NCI-H2196 treated with DMSO at 0.1 percent for 48 hours (cell line): ENCODE data around the gene TNNC1.

Experiments used
- DNase-seq: peaks from one replicate; lab custom pipeline; 2025; ENCODE audit not compliant: unreplicated experiment; lab: John Stamatoyannopoulos, UW

Gene TNNC1

GRCh38 chr3:52484680-52485461 is 31.0 kb upstream of the TNNC1 start:
- DNase-seq, result no peak

DNA sequence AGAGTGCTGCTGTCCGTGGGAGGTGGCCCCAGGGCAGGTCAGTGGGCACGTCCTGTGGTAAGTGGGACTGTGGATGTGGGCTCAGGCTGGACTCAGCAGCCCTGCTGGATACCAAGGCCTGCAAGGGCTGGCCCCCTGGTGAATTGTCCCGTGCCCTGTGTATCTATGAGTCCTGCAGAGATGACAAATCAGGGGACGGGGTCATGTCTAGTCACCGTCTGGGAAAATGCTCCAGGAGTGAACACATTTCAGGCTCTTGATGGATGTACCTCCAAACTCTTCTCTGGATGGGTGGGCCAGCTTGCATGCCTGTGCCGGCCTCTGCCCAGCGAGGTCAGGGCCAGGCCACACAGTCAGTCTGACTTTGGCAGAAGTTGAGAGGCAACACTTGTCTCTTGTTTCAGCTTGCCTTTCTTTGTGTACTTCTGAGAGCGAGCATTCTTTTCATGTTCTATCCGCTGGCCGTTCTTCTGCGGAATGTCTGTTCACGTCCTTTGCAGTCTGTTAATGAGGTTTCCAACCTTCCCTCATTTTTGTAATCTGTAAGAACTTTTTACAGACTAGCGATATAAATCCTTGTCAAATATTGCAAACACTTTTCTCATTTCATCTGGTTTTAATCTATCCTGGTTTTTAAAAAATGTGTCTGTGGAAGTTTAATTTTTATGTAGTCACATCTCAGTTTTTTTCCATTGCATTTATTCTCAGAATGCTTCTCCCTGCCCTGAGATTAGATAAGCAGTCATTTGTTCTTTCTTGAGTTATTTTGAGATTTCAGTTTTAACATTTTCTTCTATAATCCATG is 29.9 kb upstream of the TNNC1 start:
- no peak for DNase-seq

DNA sequence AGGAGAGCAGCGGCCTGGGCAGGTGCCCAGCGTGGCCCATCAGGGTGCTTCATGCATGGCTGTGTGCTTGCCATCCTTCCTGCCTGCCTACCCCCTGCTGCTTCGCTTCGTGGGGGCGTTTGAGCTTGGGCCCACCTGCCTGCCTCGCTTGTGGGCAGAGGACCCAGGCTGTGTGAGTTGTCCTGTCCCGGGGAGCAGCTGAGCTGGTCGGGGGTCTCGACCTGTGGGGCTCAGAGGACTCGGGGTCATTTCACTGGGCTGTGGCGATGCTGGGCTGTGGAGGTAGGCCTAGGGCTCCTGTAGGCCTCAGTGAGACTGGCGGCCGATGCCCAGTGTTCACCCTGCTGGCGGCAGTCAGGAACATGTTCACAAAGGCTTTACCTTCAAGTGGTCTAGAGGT is 29.2 kb upstream of the TNNC1 start:
- no peak for DNase-seq

GRCh38 chr3:52481819-52482521 is 28.1 kb upstream of the TNNC1 start:
- no peak for DNase-seq

DNA sequence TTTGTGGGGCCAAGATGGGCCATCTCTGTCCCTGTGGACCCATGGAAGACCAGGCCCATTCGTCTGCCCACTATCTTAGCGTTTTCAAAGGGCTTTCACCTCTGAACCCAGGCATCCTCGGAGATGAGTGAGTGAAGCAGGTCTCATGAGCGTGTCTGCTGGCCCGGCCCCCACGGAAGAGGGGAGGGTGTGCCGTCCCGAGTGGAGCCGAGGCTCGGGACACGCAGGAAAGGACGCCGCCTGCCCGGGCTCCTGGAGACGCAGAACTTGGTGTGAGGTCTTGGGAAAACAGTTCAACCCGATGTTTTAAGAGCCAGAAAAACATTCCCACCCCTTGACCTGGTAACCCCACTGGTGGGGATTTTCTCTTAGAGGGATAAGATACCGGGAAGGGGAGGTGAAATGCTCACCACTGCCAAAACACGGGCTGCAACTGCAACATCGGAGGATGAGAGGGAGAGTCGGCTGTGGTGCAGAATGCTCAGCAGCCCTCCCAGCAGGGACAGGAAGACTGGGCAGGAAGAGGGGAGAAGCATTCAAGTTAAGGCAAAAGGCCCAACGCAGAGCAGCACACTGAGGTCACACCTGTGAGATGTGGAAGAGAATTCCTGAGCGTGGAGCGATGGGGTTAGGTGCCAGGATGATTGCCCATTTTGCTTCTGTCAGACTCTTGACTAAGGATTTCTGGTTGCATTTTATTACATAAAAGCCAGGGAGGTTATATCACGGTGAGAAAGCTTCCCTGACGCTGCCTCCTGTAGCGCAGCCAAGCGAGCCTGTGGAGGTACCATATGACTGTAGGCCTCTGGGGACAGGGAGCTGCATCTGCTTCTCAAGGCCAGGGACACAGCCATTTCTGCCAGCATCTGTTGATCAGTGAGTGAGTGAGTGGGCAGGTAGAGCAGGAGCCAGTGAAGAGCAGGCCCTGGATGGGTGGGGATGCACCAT is 27.2 kb upstream of the TNNC1 start:
- DNase-seq, result no peak

DNA sequence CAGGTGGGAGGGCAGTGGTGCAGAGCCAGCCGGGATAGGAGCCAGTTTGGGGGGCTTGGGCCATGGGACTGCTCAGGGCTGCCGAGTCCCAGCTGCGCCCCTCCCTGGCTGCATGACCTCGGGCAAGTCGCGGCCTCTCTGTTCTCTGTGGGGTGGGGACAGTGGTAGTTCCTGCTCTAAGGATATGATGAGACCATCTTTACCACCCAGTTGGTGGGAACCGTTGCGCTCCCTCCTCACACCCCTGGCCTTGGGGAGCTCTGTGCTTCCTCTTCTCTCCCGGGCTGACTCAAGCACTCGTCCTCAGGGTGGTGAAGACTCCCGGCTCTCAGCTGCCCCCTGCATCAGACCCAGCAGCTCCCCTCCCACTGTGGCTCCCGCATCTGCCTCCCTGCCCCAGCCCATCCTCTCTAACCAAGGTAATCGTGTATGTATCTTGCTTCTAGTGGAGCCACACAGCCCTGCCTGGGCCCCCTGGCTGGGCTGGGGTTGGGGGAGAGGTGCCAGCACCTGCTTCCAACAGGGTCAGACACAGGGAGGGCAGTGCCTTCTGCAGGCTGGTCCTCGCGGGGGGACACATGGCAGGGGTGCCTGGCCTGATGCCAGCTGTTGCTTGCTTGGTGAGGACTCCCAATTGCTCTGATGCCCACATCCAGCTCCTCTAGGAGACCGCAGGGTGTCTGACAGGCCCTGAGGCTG is 26.2 kb upstream of the TNNC1 start:
- no peak for DNase-seq

DNA sequence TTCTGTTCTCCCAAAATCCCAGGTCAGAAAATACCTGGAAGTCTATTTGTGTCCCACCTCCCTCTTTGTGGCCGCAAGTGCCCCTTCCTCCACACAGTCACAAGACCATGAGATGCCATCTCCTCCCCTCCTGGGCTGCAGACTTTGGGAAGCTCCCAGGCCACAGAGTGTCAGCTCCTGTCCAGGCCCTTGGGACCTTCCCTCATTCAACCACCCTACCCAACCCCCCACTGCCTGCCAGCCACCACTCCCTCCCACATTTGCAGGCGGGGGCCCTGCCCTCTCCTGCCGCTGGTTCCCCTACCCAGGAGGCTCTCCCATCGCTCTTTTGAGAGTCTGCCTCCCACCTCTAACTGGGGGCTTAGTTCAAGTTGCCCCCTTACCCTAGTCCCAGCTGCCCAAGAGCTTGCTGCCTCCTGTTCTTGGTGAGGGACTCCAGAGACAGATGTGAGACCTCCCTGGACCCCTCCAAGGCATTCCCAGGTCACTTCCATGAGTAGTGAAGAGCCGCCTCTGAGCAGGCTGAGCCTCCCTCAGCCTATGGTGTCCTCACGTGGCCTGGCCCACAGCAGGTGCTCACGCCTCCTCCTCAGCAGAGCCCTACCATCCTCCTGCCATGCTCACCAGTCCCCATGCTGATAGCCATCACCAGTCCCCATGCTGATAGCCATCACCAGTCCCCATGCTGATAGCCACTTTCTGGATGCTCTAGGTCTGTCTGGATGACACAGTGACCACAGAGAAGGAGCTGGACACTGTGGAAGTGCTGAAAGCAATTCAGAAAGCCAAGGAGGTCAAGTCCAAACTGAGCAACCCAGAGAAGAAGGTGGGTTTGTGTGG is 25.4 kb upstream of the TNNC1 start:
- no peak for DNase-seq

DNA sequence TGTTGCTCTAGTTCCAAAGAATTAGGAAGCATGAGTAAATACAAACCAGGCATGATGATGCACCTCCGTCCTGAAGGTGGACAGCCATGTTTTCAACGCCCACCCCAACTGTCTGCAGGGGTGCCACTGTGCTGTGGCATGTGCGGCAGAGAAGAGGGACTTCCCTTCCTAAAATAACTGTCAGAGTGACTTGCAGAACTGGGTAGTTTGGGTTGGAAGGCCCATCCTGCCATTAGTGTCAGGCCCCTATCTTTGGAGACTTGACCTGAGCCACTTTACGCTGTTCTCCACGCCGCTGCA is 23.9 kb upstream of the TNNC1 start:
- DNase-seq, result no peak

DNA sequence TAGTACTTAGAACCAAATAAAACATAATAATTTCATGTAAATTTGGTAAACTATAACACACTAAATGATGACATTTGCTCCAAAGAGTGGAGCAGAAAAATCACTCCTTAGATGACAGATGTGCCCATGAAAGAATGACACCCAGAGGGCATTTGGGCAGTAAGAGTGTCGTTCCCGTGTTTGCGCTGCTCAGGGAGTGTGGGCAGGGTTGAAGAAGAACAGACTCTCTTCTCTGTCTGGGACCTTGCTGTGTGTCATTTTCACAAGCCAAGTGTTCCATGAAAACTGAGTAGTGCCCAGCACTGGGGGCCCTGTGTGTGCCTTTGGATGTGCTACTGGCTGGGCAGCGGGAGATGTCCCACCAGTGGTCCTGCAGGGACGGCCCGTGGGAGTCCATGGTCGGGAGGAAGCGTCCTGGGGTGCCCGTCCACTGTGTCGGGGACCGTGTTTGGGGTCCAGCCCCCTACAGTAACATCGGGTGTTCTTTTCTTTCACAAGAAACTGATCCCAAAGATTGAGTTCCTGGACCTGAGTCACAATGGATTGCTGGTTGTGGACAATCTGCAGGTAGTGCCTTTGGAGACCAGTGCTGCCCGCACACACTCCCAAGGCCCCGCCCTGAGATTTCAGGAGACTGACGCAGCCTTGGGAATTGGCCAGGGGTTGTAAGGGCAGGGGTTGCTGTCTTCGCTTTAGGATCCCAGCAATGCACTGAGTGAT is 23.4 kb upstream of the TNNC1 start:
- DNase-seq, result no peak

GRCh38 chr3:52473026-52473425 is 19.2 kb upstream of the TNNC1 start:
- no peak for DNase-seq

GRCh38 chr3:52472239-52473000 is 18.6 kb upstream of the TNNC1 start:
- no peak for DNase-seq

DNA sequence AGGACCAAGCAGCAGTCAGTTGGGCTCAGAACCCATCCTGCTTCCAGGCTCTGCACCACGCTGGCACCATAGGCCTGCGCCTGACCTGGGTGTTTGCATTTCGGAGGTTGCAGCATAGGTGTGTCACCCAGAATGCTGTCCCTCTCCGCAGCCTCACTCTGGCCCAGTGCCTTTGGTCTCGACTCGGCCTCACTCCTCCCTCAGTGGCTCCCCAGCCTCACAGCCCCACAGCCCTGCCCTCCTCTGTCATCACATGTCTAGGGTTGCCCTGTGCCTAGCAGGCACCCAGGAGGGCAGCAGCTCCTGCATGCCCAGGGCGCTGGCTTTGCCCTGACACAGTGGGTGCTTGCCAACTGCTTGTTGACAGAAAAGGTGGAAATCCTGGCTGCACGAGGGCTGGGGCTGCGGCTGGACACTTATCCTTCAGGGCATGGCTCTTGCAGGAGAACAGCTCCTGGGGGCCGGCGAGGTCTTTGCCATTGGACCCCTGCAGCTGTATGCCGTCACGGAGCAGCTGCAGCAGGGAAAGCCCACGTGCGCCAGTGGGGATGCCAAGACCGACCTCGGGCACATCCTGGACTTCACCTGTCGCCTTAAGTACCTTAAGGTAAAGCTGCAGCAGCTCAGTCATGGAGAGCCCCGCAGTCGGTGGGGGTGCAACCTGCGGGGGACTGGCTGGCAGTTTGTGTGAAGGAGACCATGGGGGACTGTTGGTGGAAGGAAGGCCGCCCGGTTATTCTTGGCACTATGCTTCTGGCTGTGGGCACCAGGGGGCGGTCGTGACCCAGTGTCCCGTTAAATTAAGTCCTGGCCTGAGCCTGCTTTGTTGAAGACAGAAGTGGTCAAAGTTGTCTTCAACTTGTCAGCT is 17.8 kb upstream of the TNNC1 start:
- DNase-seq, result no peak

DNA sequence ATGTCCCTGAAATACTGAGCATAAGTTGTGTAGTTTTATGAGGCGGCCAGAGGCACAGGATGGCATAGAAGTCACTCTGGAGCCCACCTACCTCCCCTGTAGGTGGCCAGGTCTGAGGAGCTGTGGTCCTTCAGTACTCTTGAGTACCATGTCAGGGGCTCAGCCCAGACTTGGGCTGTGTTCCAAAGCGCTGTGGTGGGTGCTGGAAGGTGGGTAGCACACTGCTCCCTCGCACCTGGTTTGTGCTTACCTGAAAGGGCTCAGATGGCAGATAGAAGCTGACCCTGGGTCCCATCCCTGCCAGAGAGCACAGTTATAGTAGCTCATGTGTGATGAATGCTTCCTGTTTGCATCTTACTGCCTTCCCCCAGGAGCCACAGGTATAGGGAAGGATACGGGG is 17.1 kb upstream of the TNNC1 start:
- DNase-seq, result no peak

DNA sequence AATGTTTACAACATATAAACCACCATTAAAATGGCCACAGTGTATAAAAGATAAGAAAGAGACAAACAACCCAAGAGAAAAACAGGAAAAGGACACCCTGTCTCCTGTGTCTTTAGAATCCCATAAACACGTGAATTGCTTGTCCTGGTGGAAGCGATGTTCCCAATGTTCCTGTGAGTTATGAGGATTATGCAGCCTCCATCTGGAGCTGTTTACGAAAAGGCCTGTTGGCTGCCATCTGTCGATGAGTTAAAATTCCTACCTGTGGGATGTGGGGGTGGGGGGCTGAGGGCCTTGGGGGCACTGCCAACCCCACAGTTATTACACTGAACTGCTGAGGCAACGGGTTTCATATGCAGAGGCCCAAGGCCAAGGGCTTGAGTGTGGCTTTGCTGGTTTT is 15.2 kb upstream of the TNNC1 start:
- DNase-seq, result no peak

DNA sequence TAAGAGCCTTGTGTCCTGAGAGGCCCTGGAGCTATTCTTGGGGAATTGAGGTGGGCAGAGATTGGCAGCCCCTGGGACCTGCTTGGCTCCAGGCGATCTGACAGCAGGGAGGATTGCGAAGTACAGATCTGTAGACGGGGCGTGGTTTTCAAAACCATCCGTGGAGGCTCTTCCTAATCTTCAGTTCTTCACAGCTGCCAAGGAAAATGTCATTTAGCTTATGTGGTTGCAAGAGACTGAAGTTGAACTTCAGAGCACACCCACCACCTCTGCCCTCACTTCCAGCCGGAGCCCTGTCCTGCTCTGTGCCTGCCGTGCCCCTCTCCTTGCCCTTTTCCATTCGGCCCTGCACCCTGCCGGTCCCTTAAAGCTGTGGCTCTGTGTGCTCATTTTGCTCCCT is 14.5 kb upstream of the TNNC1 start:
- DNase-seq, result no peak

DNA sequence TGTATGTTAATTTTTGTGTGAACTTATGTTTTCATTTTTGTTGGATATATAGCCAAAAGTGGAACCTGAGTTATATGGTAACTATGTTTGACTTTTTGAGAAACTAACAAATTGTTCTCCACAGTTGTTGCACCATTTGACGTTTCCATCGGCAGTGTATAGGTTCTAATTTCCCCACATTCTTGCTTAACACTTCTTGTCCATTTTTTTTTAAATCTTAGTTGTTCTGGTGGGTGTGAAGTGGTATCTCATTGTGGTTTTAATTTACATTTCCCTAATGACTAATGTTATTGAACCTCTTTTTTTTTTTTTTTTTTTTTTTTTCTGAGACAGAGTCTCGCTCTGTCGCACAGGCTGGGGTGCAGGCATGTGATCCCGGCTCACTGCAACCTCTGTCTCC is 9.6 kb upstream of the TNNC1 start:
- no peak for DNase-seq

- no peak for DNase-seq
Observed at GRCh38 chr3:52461874-52462273, 8.0 kb upstream of the TNNC1 start.
